ENCODE data around the gene SLC26A6. TPM values are rescaled to one million over a fixed set of nuclear protein-coding genes. Genes with fewer than 3 reads are reported as not detected.

Gene SLC26A6
- total RNA-seq, 3 donors from 2014 or later (not counting 1 experiment from before 2014, with no cell fraction given): 25.8 to 37.6 (median 32.3) TPM

- Mint-ChIP-seq H3K4me1 (peaks cover 5 to 8% of the 10 kb centered on the region in 2 donors), H3K36me3 (no peaks in the 10 kb centered on the region), H3K9me3 (no peaks in the 10 kb centered on the region), H3K27ac (peak overlapping the region in 1 of 2 donors; percentile 73), H3K27me3 (ENCODE audit: low read depth in 2 of 2) (peaks cover 5 to 8% of the 10 kb centered on the region in 2 donors), H3K4me3 (peak overlapping the region; percentile 65)
- Histone ChIP-seq H3K27ac (ENCODE audit: low read length) (no peak overlapping the region), H3K9me3 (ENCODE audit: control insufficient read depth, insufficient read depth, low read length) (no peaks in the 10 kb centered on the region), H3K27me3 (ENCODE audit: control insufficient read depth, insufficient read depth, low read length) (no peaks in the 10 kb centered on the region), H3K4me3 (ENCODE audit: low read length) (no peak overlapping the region), H3K4me1 (ENCODE audit: control insufficient read depth, insufficient read depth, low read length) (peaks cover 21% of the 10 kb centered on the region), H3K36me3 (ENCODE audit: control insufficient read depth, insufficient read depth, low read length) (no peaks in the 10 kb centered on the region)
- intact Hi-C loops (cut with micrococcal nuclease): loop anchor here (1.0 kb wide), 1 partner anchor 20 kb away; the partner anchor contains the start of gene SLC26A6
- 95% methylated on average over 12 of the region's 12 CpGs for WGBS (ENCODE audit: insufficient coverage)
- DNase-seq (no peak), ATAC-seq (no peak)
- no peak for TF ChIP-seq CTCF (IDR thresholded peaks at IDR 0.05)
Observed at GRCh38 chr3:48655063-48655462, 19.8 kb upstream of the SLC26A6 start.

- H3K4me1 ChIP-seq (ENCODE audit: control insufficient read depth, insufficient read depth, low read length): peaks cover 21% of the 10 kb centered on the region
- DNase-seq (no peak), ATAC-seq (no peak)
- no peak for TF ChIP-seq CTCF (IDR thresholded peaks at IDR 0.05)
- Mint-ChIP-seq H3K4me1 (peaks cover 5 to 8% of the 10 kb centered on the region in 2 donors), H3K27me3 (ENCODE audit: low read depth in 2 of 2) (peaks cover 0 to 4% of the 10 kb centered on the region in 2 donors), H3K9me3 (no peaks in the 10 kb centered on the region), H3K27ac (peak overlapping the region in 1 of 2 donors; percentile 50), H3K36me3 (no peaks in the 10 kb centered on the region), H3K4me3 (no peak overlapping the region)
- no peak overlapping the region for H3K4me3 ChIP-seq (ENCODE audit: low read length)
- 92% methylated on average over 15 of the region's 15 CpGs for WGBS (ENCODE audit: insufficient coverage)
- H3K27me3 ChIP-seq (ENCODE audit: control insufficient read depth, insufficient read depth, low read length): no peaks in the 10 kb centered on the region
- intact Hi-C loops (cut with micrococcal nuclease): no loop called here
- H3K36me3 ChIP-seq (ENCODE audit: control insufficient read depth, insufficient read depth, low read length): no peaks in the 10 kb centered on the region
- H3K27ac ChIP-seq (ENCODE audit: low read length): no peak overlapping the region
- no peaks in the 10 kb centered on the region for H3K9me3 ChIP-seq (ENCODE audit: control insufficient read depth, insufficient read depth, low read length)
Observed at GRCh38 chr3:48652923-48653715, 17.9 kb upstream of the SLC26A6 start.

- Histone ChIP-seq H3K4me3 (ENCODE audit: low read length) (no peak overlapping the region), H3K36me3 (ENCODE audit: control insufficient read depth, insufficient read depth, low read length) (no peaks in the 10 kb centered on the region), H3K27me3 (ENCODE audit: control insufficient read depth, insufficient read depth, low read length) (no peaks in the 10 kb centered on the region), H3K27ac (ENCODE audit: low read length) (no peak overlapping the region), H3K4me1 (ENCODE audit: control insufficient read depth, insufficient read depth, low read length) (peaks cover 15% of the 10 kb centered on the region), H3K9me3 (ENCODE audit: control insufficient read depth, insufficient read depth, low read length) (no peaks in the 10 kb centered on the region)
- DNase-seq (no peak), ATAC-seq (no peak)
- Mint-ChIP-seq H3K27me3 (ENCODE audit: low read depth in 2 of 2) (peaks cover 0 to 4% of the 10 kb centered on the region in 2 donors), H3K4me3 (no peak overlapping the region), H3K27ac (no peak overlapping the region), H3K36me3 (no peaks in the 10 kb centered on the region), H3K4me1 (peaks cover 3 to 4% of the 10 kb centered on the region in 2 donors), H3K9me3 (no peaks in the 10 kb centered on the region)
- WGBS (ENCODE audit: insufficient coverage): 94% methylated on average over 11 of the region's 11 CpGs
- intact Hi-C loops (cut with micrococcal nuclease): no loop called here
- no peak for TF ChIP-seq CTCF (IDR thresholded peaks at IDR 0.05)
Observed at GRCh38 chr3:48651771-48652170, 16.5 kb upstream of the SLC26A6 start.
